ENCODE data around the gene CGB7. TPM values are rescaled to one million over a fixed set of nuclear protein-coding genes. Genes with fewer than 3 reads are reported as not detected.

The CGB7 gene
- total RNA-seq, 6 experiments from 2014 or later, result not detected

- H3K27ac ChIP-seq, result peak overlapping the region; percentile 72 to 79 (median 73)
- under 1% methylated on average over 14 of the region's 14 CpGs for WGBS (ENCODE audit: insufficient coverage, low coverage, low lambda C conversion rate, missing lambda C conversion rate)
- TF ChIP-seq POLR2A (IDR thresholded peaks at IDR 0.05), result no peak
- no peak for TF ChIP-seq CTCF (IDR thresholded peaks at IDR 0.05)
- H3K4me1 ChIP-seq, result peaks cover 0 to 12% (median 3%) of the 10 kb centered on the region in 4 donors
- DNase-seq (no peak), ATAC-seq (no peak)
- H3K36me3 ChIP-seq, result peaks cover 4 to 15% (median 10%) of the 10 kb centered on the region in 4 donors
- H3K27me3 ChIP-seq, result no peaks in the 10 kb centered on the region
- H3K9me3 ChIP-seq, result no peaks in the 10 kb centered on the region
- peak overlapping the region; percentile 64 to 99 (median 79) for H3K4me3 ChIP-seq
- intact Hi-C loops (cut with DNase I), result no loop called here
Measured at GRCh38 chr19:49085868-49086232, 28.3 kb upstream of the CGB7 start.

- Histone ChIP-seq H3K9me3 (no peaks in the 10 kb centered on the region), H3K27me3 (no peaks in the 10 kb centered on the region), H3K4me3 (peak within 1 kb of the TSS; percentile 64 to 99 (median 79)), H3K27ac (peak within 1 kb of the TSS; percentile 72 to 79 (median 73)), H3K36me3 (peaks cover 0 to 9% (median 5%) of the 10 kb centered on the region in 4 donors), H3K4me1 (peaks cover 0 to 12% (median 3%) of the 10 kb centered on the region in 4 donors)
- TF ChIP-seq POLR2A (IDR thresholded peaks at IDR 0.05) (peak; percentile 93), CTCF (IDR thresholded peaks at IDR 0.05) (peak in 1 of 4 donors; percentile 1)
- under 1% methylated on average over 26 of the region's 89 CpGs for WGBS (ENCODE audit: insufficient coverage, low coverage, low lambda C conversion rate, missing lambda C conversion rate)
- peak; percentile 97 to 98 (median 98) for ATAC-seq
- intact Hi-C loops (cut with DNase I), result no loop called here
- peak; percentile 99 for DNase-seq
Measured at GRCh38 chr19:49085020-49085867, 27.7 kb upstream of the CGB7 start, which contains the start of gene SNRNP70. TSS of gene SNRNP70 (plus strand) at chr19:49085451. CDS start at chr19:49086415, 964 bp downstream.

GRCh38 chr19:49084206-49085019, 26.9 kb upstream of the CGB7 start:
- no peaks in the 10 kb centered on the region for H3K9me3 ChIP-seq
- WGBS (ENCODE audit: insufficient coverage, low coverage, low lambda C conversion rate, missing lambda C conversion rate), result 67% methylated on average over 26 of the region's 26 CpGs
- ATAC-seq, result no peak
- peaks cover 0 to 6% (median 2%) of the 10 kb centered on the region in 4 donors for H3K36me3 ChIP-seq
- TF ChIP-seq POLR2A (IDR thresholded peaks at IDR 0.05) (no peak), CTCF (IDR thresholded peaks at IDR 0.05) (no peak)
- peak overlapping the region; percentile 64 to 99 (median 79) for H3K4me3 ChIP-seq
- peaks cover 0 to 12% (median 3%) of the 10 kb centered on the region in 4 donors for H3K4me1 ChIP-seq
- DNase-seq, result no peak
- H3K27ac ChIP-seq, result peak overlapping the region; percentile 12 to 79 (median 72)
- H3K27me3 ChIP-seq, result no peaks in the 10 kb centered on the region
- intact Hi-C loops (cut with DNase I), result no loop called here

- H3K36me3 ChIP-seq, result no peaks in the 10 kb centered on the region
- H3K4me3 ChIP-seq, result no peak overlapping the region
- H3K9me3 ChIP-seq, result no peaks in the 10 kb centered on the region
- TF ChIP-seq CTCF (IDR thresholded peaks at IDR 0.05), result no peak
- TF ChIP-seq POLR2A (IDR thresholded peaks at IDR 0.05), result no peak
- H3K27ac ChIP-seq, result no peak overlapping the region
- 80% methylated on average over 1 of the region's 1 CpG for WGBS (ENCODE audit: insufficient coverage, low coverage, low lambda C conversion rate, missing lambda C conversion rate)
- ATAC-seq, result no peak
- intact Hi-C loops (cut with DNase I), result no loop called here
- peaks cover 0 to under 1% (median under 1%) of the 10 kb centered on the region in 4 donors for H3K4me1 ChIP-seq
- no peak for DNase-seq
- H3K27me3 ChIP-seq, result no peaks in the 10 kb centered on the region
Measured at GRCh38 chr19:49081273-49081672, 23.7 kb upstream of the CGB7 start.
